ENCODE measurements around the gene CPN1.

GRCh38 chr10:100041306-100042002 lies 40.2 kb downstream of the CPN1 start:
- TF ChIP-seq FOXM1 (IDR thresholded peaks at IDR 0.05; ENCODE audit: borderline replicate concordance, low read depth) (no peak), CEBPB (IDR thresholded peaks at IDR 0.05) (no peak), RAD21 (IDR thresholded peaks at IDR 0.05; ENCODE audit: low read depth) (no peak), EP300 (IDR thresholded peaks at IDR 0.05; ENCODE audit: borderline replicate concordance) (no peak), MAX (IDR thresholded peaks at IDR 0.05) (no peak), TAF1 (IDR thresholded peaks at IDR 0.05; ENCODE audit: low read depth) (no peak), REST (IDR thresholded peaks at IDR 0.05; ENCODE audit: low read depth) (no peak), TCF12 (IDR thresholded peaks at IDR 0.05; ENCODE audit: low read depth) (no peak), USF1 (IDR thresholded peaks at IDR 0.05) (no peak), TEAD4 (IDR thresholded peaks at IDR 0.05) (no peak)

All from Ishikawa (cell line).